Thyroid gland (tissue), 4 donors: ENCODE measurements around the gene ACCSL.

Experiments
- POLR2A ChIP-seq, 2 donors: fragments of 450-650 bp; IDR thresholded peaks; one replicate each; pipeline ENCODE4 v1.6.1; 2017; ENCODE audit warnings: antibody characterized with exemption in 2 of 2, mild to moderate bottlenecking in 2 of 2, moderate library complexity in 1 of 2
- TF ChIP-seq, protein P1 (sequence below), 6 experiments: fragments of 200-600 bp in 3 of 6; fragments of 450-650 bp in 3 of 6; sonication (generic) in 3 of 6; IDR thresholded peaks; one replicate each; pipeline ENCODE4 v1.5.1; 2016 to 2019; ENCODE audit warnings: antibody characterized with exemption in 6 of 6, mild to moderate bottlenecking in 2 of 6, inconsistent platforms in 1 of 6, moderate library complexity in 1 of 6

DNA sequence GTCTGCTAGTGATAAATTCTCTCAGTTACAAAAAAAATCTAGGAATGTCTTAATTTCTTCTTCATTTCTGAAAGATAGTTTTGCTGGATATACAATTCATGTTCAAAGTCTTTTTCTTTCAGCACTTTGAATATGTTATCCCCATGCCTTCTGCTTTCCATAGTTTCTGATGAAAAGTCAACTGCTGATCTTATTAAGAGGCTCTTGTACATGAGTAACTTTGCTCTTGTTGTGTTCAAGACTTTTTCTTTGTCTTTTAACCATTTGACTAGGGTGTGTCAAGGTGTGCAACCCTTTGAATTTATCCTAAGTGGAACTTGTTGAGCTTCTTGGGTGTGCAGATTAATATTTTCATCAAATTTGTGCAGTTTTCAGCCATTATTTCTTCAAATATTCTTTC is 22.1 kb upstream of the ACCSL start:
- TF ChIP-seq, protein P1, sequence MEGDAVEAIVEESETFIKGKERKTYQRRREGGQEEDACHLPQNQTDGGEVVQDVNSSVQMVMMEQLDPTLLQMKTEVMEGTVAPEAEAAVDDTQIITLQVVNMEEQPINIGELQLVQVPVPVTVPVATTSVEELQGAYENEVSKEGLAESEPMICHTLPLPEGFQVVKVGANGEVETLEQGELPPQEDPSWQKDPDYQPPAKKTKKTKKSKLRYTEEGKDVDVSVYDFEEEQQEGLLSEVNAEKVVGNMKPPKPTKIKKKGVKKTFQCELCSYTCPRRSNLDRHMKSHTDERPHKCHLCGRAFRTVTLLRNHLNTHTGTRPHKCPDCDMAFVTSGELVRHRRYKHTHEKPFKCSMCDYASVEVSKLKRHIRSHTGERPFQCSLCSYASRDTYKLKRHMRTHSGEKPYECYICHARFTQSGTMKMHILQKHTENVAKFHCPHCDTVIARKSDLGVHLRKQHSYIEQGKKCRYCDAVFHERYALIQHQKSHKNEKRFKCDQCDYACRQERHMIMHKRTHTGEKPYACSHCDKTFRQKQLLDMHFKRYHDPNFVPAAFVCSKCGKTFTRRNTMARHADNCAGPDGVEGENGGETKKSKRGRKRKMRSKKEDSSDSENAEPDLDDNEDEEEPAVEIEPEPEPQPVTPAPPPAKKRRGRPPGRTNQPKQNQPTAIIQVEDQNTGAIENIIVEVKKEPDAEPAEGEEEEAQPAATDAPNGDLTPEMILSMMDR (IDR thresholded peaks at IDR 0.05) = no peak
- TF ChIP-seq POLR2A (IDR thresholded peaks at IDR 0.05) = no peak
